ENCODE results near the gene ARHGAP24. TPM values are rescaled to one million over a fixed set of nuclear protein-coding genes. Genes with fewer than 3 reads are reported as not detected.

The ARHGAP24 gene
- total RNA-seq, 1 experiment from 2014 or later = 1.3 TPM

- Histone ChIP-seq H4K20me1 (ENCODE audit: insufficient read depth) (no peaks in the 10 kb centered on the region), H3K79me2 (ENCODE audit: insufficient read depth, low read length) (no peaks in the 10 kb centered on the region), H3K4me2 (ENCODE audit: low read length) (no peak overlapping the region), H3K36me3 (ENCODE audit: control insufficient read depth in 1 of 2, insufficient read depth in 2 of 2, low read length in 2 of 2) (no peaks in the 10 kb centered on the region), H3K9me2 (ENCODE audit: insufficient read depth) (no peaks in the 10 kb centered on the region; the same call in 1 of the 2 replicates), H3K4me3 (replicated peaks in 1 of 2; ENCODE audit: low read depth in 1 of 2, low read length in 2 of 2) (no peak overlapping the region), H3K9me3 (ENCODE audit: control insufficient read depth in 1 of 2, insufficient read depth in 1 of 2, low read depth in 1 of 2, low read length in 2 of 2) (no peaks in the 10 kb centered on the region), H3K27me3 (ENCODE audit: insufficient read depth, low read length) (no peaks in the 10 kb centered on the region), H2AFZ (ENCODE audit: low read depth, low read length, poor library complexity, severe bottlenecking) (no peak overlapping the region), H3K4me1 (ENCODE audit: control insufficient read depth in 1 of 2, insufficient read depth in 2 of 2, low read length in 2 of 2) (no peaks in the 10 kb centered on the region), H3K27ac (ENCODE audit: low read depth, low read length) (no peak overlapping the region), H3K9ac (ENCODE audit: low read length) (no peak overlapping the region)
- no peak for DNase-seq (ENCODE audit: low read depth, low spot score)
- no peak for ATAC-seq
- CTCF ChIA-PET = interaction anchor here (1.4 kb wide), 1 partner anchor 33 kb away, joined by 3 read pairs; no protein-coding TSS in a partner anchor
- BruUV-seq (replicated peaks) = no TSS peak
- intact Hi-C loops (cut with micrococcal nuclease) = no loop called here
- RAD21 ChIA-PET (ENCODE audit: low non-redundant PET in 1 of 2, low total read pairs in 2 of 2, uncharacterized antibody in 2 of 2, unreplicated experiment in 2 of 2) = no interaction called here
- no peak for TF ChIP-seq RAD21 (IDR thresholded peaks at IDR 0.05; ENCODE audit: low read depth)
- TF ChIP-seq, protein P1, sequence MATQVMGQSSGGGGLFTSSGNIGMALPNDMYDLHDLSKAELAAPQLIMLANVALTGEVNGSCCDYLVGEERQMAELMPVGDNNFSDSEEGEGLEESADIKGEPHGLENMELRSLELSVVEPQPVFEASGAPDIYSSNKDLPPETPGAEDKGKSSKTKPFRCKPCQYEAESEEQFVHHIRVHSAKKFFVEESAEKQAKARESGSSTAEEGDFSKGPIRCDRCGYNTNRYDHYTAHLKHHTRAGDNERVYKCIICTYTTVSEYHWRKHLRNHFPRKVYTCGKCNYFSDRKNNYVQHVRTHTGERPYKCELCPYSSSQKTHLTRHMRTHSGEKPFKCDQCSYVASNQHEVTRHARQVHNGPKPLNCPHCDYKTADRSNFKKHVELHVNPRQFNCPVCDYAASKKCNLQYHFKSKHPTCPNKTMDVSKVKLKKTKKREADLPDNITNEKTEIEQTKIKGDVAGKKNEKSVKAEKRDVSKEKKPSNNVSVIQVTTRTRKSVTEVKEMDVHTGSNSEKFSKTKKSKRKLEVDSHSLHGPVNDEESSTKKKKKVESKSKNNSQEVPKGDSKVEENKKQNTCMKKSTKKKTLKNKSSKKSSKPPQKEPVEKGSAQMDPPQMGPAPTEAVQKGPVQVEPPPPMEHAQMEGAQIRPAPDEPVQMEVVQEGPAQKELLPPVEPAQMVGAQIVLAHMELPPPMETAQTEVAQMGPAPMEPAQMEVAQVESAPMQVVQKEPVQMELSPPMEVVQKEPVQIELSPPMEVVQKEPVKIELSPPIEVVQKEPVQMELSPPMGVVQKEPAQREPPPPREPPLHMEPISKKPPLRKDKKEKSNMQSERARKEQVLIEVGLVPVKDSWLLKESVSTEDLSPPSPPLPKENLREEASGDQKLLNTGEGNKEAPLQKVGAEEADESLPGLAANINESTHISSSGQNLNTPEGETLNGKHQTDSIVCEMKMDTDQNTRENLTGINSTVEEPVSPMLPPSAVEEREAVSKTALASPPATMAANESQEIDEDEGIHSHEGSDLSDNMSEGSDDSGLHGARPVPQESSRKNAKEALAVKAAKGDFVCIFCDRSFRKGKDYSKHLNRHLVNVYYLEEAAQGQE (IDR thresholded peaks at IDR 0.05; ENCODE audit: low read depth) = no peak
- TF ChIP-seq EZH2 (IDR thresholded peaks at IDR 0.05) = no peak
- TF ChIP-seq, protein P2, sequence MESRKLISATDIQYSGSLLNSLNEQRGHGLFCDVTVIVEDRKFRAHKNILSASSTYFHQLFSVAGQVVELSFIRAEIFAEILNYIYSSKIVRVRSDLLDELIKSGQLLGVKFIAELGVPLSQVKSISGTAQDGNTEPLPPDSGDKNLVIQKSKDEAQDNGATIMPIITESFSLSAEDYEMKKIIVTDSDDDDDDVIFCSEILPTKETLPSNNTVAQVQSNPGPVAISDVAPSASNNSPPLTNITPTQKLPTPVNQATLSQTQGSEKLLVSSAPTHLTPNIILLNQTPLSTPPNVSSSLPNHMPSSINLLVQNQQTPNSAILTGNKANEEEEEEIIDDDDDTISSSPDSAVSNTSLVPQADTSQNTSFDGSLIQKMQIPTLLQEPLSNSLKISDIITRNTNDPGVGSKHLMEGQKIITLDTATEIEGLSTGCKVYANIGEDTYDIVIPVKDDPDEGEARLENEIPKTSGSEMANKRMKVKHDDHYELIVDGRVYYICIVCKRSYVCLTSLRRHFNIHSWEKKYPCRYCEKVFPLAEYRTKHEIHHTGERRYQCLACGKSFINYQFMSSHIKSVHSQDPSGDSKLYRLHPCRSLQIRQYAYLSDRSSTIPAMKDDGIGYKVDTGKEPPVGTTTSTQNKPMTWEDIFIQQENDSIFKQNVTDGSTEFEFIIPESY (IDR thresholded peaks at IDR 0.05; ENCODE audit: extremely low read depth, insufficient replicate concordance, low read length) = no peak
- TF ChIP-seq ZFX (IDR thresholded peaks at IDR 0.05) = no peak
- no peak for TF ChIP-seq CBX3 (IDR thresholded peaks at IDR 0.05; ENCODE audit: low read depth)
- no peak for TF ChIP-seq EZH2phosphoT487 (IDR thresholded peaks at IDR 0.05; ENCODE audit: borderline replicate concordance)
- POLR2A ChIA-PET = no interaction called here
These were observed 288.3 kb downstream of the ARHGAP24 start for GRCh38 chr4:85763202-85763601.
